NB4 (cell line): ENCODE measurements around the gene TEX2.
A peak's percentile ranks its signal among the peaks of the same experiment; 100 is the strongest.

Source experiments
- DNase-seq: peaks from one replicate; pipeline ENCODE4 v3.0.0; 2010; ENCODE audit warnings: low read depth
- H3K4me3 ChIP-seq: one replicate; pipeline ENCODE4 v1.5.1; 2011; ENCODE audit warnings: mild to moderate bottlenecking, low read depth, low read length, moderate library complexity
- MYC ChIP-seq: IDR thresholded peaks from 2 replicates; pipeline ENCODE4 v1.6.1; 2011; ENCODE audit warnings: low read depth, low read length
- POLR2A ChIP-seq: IDR thresholded peaks from 2 replicates; pipeline ENCODE4 v1.6.1; 2011; ENCODE audit warnings: mild to moderate bottlenecking; ENCODE audit not compliant: insufficient read length; ENCODE audit errors: extremely low read depth
- TF ChIP-seq, protein P1 (sequence below): IDR thresholded peaks from one replicate; pipeline ENCODE4 v1.5.1; 2012; ENCODE audit warnings: low read depth, low read length
- TF ChIP-seq, protein P2 (sequence below): IDR thresholded peaks from 2 replicates; pipeline ENCODE4 v1.6.1; 2011; ENCODE audit warnings: low read depth, low read length

TEX2 gene, protein sequence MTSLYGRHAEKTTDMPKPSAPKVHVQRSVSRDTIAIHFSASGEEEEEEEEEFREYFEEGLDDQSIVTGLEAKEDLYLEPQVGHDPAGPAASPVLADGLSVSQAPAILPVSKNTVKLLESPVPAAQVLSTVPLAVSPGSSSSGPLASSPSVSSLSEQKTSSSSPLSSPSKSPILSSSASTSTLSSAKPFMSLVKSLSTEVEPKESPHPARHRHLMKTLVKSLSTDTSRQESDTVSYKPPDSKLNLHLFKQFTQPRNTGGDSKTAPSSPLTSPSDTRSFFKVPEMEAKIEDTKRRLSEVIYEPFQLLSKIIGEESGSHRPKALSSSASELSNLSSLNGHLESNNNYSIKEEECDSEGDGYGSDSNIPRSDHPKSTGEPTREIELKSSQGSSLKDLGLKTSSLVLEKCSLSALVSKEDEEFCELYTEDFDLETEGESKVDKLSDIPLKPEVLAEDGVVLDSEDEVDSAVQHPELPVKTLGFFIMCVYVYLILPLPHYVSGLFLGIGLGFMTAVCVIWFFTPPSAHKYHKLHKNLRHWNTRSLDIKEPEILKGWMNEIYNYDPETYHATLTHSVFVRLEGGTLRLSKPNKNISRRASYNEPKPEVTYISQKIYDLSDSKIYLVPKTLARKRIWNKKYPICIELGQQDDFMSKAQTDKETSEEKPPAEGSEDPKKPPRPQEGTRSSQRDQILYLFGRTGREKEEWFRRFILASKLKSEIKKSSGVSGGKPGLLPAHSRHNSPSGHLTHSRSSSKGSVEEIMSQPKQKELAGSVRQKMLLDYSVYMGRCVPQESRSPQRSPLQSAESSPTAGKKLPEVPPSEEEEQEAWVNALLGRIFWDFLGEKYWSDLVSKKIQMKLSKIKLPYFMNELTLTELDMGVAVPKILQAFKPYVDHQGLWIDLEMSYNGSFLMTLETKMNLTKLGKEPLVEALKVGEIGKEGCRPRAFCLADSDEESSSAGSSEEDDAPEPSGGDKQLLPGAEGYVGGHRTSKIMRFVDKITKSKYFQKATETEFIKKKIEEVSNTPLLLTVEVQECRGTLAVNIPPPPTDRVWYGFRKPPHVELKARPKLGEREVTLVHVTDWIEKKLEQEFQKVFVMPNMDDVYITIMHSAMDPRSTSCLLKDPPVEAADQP

DNA sequence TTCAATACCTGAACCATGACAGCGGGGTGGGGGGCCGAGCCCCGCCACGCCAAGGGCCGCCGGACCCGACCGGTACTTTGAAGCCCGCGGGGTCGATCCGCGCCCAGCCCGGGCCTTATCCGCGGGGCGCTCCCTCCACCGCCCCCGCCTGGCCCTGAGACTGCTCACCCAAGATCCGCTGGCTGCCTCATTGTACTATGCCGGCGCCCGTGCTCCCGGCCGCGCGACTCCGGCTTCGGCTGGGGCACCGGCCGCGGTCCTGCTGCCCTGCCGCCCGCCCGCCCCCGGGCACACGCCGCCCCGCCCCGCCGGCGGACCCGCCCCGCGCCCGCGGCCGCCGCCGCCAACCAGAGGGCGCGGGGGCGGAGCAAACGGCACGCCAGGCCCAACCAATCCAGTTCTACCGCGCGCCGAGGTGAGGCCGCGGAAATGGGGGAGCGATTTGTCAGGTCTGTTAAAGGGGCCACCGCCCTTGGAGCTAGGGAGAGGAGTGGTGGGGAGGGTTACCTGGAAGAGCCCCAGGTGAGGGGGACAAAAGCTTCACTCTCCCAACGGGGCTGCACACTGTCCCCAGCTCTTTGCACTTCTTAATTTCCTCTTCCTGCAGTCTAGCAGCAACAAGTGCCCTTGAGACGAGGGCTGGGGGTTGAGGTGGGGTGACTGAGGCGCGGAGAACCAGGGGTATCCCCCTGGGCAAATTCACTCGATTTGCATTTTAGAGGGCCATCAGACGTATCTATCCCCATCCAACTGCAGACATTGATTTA, at the start of gene TEX2:
Gene TEX2, minus strand, starts transcription at position 261 of the 767 bp plus-strand sequence. CDS start 49,043 bp downstream, outside the sequence.
- peak within 1 kb of the TSS; percentile 79 for H3K4me3 ChIP-seq
- DNase-seq = peak; percentile 92
- TF ChIP-seq, protein P1, sequence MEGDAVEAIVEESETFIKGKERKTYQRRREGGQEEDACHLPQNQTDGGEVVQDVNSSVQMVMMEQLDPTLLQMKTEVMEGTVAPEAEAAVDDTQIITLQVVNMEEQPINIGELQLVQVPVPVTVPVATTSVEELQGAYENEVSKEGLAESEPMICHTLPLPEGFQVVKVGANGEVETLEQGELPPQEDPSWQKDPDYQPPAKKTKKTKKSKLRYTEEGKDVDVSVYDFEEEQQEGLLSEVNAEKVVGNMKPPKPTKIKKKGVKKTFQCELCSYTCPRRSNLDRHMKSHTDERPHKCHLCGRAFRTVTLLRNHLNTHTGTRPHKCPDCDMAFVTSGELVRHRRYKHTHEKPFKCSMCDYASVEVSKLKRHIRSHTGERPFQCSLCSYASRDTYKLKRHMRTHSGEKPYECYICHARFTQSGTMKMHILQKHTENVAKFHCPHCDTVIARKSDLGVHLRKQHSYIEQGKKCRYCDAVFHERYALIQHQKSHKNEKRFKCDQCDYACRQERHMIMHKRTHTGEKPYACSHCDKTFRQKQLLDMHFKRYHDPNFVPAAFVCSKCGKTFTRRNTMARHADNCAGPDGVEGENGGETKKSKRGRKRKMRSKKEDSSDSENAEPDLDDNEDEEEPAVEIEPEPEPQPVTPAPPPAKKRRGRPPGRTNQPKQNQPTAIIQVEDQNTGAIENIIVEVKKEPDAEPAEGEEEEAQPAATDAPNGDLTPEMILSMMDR = no peak
- peak; percentile 58; the same call in 1 of the 2 replicates for TF ChIP-seq MYC
- peak; percentile 66 for TF ChIP-seq POLR2A
- TF ChIP-seq, protein P2, sequence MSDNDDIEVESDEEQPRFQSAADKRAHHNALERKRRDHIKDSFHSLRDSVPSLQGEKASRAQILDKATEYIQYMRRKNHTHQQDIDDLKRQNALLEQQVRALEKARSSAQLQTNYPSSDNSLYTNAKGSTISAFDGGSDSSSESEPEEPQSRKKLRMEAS = peak; percentile 47

DNA sequence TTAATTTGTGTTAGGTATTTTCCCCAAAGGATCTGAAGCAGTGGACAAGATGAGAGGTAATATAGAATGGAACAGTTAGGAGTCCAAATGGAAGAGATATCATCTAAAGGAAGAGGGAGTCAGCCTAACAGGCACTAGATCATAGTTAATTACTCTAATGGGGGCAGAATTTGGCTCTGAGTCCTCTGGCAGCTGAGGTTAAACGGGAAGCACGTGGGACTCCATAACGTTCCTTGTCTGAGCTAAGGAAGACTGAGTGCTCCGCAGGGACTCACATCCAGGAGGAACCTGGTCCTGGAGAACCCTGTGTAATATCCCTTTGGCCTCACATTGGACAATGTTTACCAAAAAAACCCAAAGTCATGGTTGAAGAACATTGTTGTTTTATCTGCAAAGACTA, 46.6 kb upstream of the TEX2 start:
- H3K4me3 ChIP-seq = no peak overlapping the region
- no peak for DNase-seq
- TF ChIP-seq, protein P1 = no peak
- TF ChIP-seq POLR2A (no peak), MYC (no peak)
- TF ChIP-seq, protein P2 = no peak

DNA sequence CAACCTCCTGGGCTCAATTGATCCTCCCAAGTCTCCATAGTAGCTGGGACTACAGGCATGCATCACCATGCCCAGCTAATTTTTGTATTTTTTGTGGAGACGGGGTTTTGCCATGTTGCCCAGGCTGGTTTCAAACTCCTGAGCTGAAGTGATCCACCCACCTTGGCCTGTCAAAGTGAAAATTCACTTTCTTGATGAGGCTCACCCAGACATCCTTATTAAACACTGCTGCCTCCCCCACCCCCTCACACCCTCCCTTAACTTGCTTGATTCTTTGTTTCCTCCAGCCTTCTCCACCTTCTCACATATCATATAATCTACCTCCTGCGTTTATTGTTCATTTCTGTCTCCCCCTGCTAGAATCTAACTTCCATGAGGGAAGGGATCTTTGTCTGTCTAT, 46.0 kb upstream of the TEX2 start:
- no peak overlapping the region for H3K4me3 ChIP-seq
- DNase-seq = no peak
- TF ChIP-seq, protein P2 = no peak
- no peak for TF ChIP-seq POLR2A
- TF ChIP-seq, protein P1 = no peak
- no peak for TF ChIP-seq MYC

DNA sequence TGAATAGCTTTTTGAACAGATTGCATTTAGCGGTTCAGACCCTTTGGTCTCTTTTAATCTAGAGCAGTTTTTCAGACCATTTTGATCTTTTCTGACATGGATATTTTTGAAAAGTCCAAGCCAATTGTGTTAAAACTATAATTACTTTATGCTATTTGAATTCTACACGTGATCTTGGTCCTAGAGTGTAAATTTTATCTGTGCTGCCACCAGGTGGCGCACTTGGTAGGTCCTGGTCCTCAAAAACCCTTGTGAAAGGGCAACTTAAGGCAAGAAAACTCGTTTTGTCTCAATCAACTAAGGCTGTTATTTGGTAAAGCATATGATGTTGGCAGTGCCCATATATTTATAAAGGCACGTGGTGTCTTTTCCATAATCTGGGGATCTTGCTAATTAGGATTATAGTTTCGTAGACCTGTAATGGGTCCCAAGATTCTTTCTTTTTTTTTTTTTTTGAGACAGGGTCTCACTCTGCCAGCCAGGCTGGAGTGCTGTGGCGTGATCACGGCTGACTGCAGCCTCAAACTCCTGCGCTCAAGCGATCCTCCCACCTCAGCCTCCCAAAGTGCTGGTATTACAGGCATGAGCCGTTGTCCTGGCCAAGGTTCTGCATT, 43.9 kb upstream of the TEX2 start:
- TF ChIP-seq POLR2A = no peak
- TF ChIP-seq, protein P1 = peak; percentile 68
- TF ChIP-seq, protein P2 = peak; percentile 85
- peak; percentile 51 for TF ChIP-seq MYC
- H3K4me3 ChIP-seq = no peak overlapping the region
- peak; percentile 80 for DNase-seq

DNA sequence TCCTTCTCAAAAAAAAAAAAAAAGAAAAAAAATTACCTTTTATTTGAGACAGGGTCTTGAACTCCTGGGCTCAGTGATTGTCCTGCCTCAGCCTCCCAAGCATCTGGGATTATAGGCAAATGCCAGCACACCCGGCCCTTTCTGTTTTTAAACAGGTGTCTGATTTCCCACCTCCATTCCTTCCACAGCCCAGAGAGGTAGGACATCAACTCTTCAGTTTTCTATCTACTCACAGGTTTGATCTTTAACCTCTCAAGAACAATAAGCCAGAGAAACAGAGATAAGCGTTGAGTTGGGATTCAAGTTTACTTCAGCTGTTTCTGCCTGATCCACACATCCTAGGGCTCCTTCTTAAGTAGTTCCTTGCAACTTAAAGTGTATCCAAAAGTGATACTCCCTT, 41.5 kb upstream of the TEX2 start:
- H3K4me3 ChIP-seq = no peak overlapping the region
- TF ChIP-seq, protein P2 = no peak
- no peak for TF ChIP-seq MYC
- TF ChIP-seq POLR2A = no peak
- TF ChIP-seq, protein P1 = no peak
- DNase-seq = no peak
